ENCODE measurements around the gene ZNF2.

The ZNF2 gene
- 2.5 to 15.0 (median 8.4) reads per million in 3 experiments for total RNA-seq

- DNase-seq, result peak; percentile 96
These were observed at the start of gene ZNF2 for GRCh38 chr2:95165371-95166064. ZNF2 (plus strand) TSS chr2:95165809; CDS start chr2:95176227, 10,418 bp downstream.

- DNase-seq, result no peak
These were observed 44.6 kb upstream of the ZNF2 start for GRCh38 chr2:95121093-95121406.

GRCh38 chr2:95121407-95122196, 44.0 kb upstream of the ZNF2 start, which contains the start of gene MRPS5:
MRPS5 (minus strand) TSS chr2:95121808; CDS start chr2:95121791, 17 bp downstream.
- peak; percentile 73 for DNase-seq

GRCh38 chr2:95122197-95122551, 43.4 kb upstream of the ZNF2 start:
- no peak for DNase-seq

- no peak for DNase-seq
These were observed 26.9 kb upstream of the ZNF2 start for GRCh38 chr2:95138702-95139101.

- no peak for DNase-seq
These were observed 21.8 kb upstream of the ZNF2 start for GRCh38 chr2:95143838-95144237.

GRCh38 chr2:95149397-95149984, 16.1 kb upstream of the ZNF2 start:
- DNase-seq, result no peak

GRCh38 chr2:95158441-95158840, 7.2 kb upstream of the ZNF2 start:
- no peak for DNase-seq

GRCh38 chr2:95158891-95159619, 6.6 kb upstream of the ZNF2 start:
- no peak for DNase-seq

- peak; percentile 74 for DNase-seq
These were observed 5.7 kb upstream of the ZNF2 start, which contains the start of gene ZNF514 for GRCh38 chr2:95159690-95160449. ZNF514 (minus strand) TSS chr2:95159848; CDS start chr2:95153253, 6,595 bp downstream.

- DNase-seq, result no peak
These were observed 609 bp upstream of the ZNF2 start for GRCh38 chr2:95165030-95165370.

- DNase-seq, result no peak
These were observed 605 bp downstream of the ZNF2 start for GRCh38 chr2:95166065-95166763.

GRCh38 chr2:95171902-95172301, 6.3 kb downstream of the ZNF2 start:
- no peak for DNase-seq

GRCh38 chr2:95174031-95174542, 8.5 kb downstream of the ZNF2 start:
- DNase-seq, result no peak

- DNase-seq, result no peak
These were observed 13.8 kb downstream of the ZNF2 start for GRCh38 chr2:95179451-95179850.

- DNase-seq, result no peak
These were observed 16.2 kb downstream of the ZNF2 start for GRCh38 chr2:95181774-95182173.

GRCh38 chr2:95185197-95185596, 19.6 kb downstream of the ZNF2 start:
- DNase-seq, result no peak

- no peak for DNase-seq
These were observed 20.4 kb downstream of the ZNF2 start for GRCh38 chr2:95185973-95186372.

GRCh38 chr2:95192956-95193355, 27.3 kb downstream of the ZNF2 start:
- DNase-seq, result peak; percentile 10

GRCh38 chr2:95203911-95204310, 38.3 kb downstream of the ZNF2 start:
- no peak for DNase-seq

GRCh38 chr2:95204396-95204795, 38.8 kb downstream of the ZNF2 start:
- no peak for DNase-seq

- DNase-seq, result no peak
These were observed 40.5 kb downstream of the ZNF2 start for GRCh38 chr2:95206096-95206495.

All from central memory CD4-positive, alpha-beta T cell (primary cell).